ENCODE measurements around the gene BATF2.

Gene BATF2

GRCh38 chr11:64954201-64954600 is 42.6 kb downstream of the BATF2 start:
- H3K4me1 ChIP-seq (ENCODE audit: control insufficient read depth, low read depth, low read length), result no peaks in the 10 kb centered on the region
- H3K9ac ChIP-seq (ENCODE audit: low read length), result no peak overlapping the region
- H3K27me3 ChIP-seq (ENCODE audit: control insufficient read depth, insufficient read depth, low read length), result no peaks in the 10 kb centered on the region
- H3K9me3 ChIP-seq (ENCODE audit: control insufficient read depth, low read depth, low read length), result no peaks in the 10 kb centered on the region
- H3K36me3 ChIP-seq (ENCODE audit: control insufficient read depth, low read depth, low read length), result no peaks in the 10 kb centered on the region
- H3K4me3 ChIP-seq (ENCODE audit: low read length), result no peak overlapping the region
- no peak overlapping the region for H3K27ac ChIP-seq (ENCODE audit: low read length)

- no peaks in the 10 kb centered on the region for H3K4me1 ChIP-seq (ENCODE audit: control insufficient read depth, low read depth, low read length)
- no peak overlapping the region for H3K27ac ChIP-seq (ENCODE audit: low read length)
- H3K4me3 ChIP-seq (ENCODE audit: low read length), result no peak overlapping the region
- H3K36me3 ChIP-seq (ENCODE audit: control insufficient read depth, low read depth, low read length), result no peaks in the 10 kb centered on the region
- H3K9me3 ChIP-seq (ENCODE audit: control insufficient read depth, low read depth, low read length), result no peaks in the 10 kb centered on the region
- no peaks in the 10 kb centered on the region for H3K27me3 ChIP-seq (ENCODE audit: control insufficient read depth, insufficient read depth, low read length)
- H3K9ac ChIP-seq (ENCODE audit: low read length), result no peak overlapping the region
Measured at GRCh38 chr11:64951529-64951928, 45.2 kb downstream of the BATF2 start.

GRCh38 chr11:64947208-64947814 is 49.5 kb downstream of the BATF2 start:
- H3K36me3 ChIP-seq (ENCODE audit: control insufficient read depth, low read depth, low read length), result no peaks in the 10 kb centered on the region
- H3K27me3 ChIP-seq (ENCODE audit: control insufficient read depth, insufficient read depth, low read length), result no peaks in the 10 kb centered on the region
- no peaks in the 10 kb centered on the region for H3K4me1 ChIP-seq (ENCODE audit: control insufficient read depth, low read depth, low read length)
- no peak overlapping the region for H3K27ac ChIP-seq (ENCODE audit: low read length)
- H3K9ac ChIP-seq (ENCODE audit: low read length), result no peak overlapping the region
- H3K9me3 ChIP-seq (ENCODE audit: control insufficient read depth, low read depth, low read length), result no peaks in the 10 kb centered on the region
- H3K4me3 ChIP-seq (ENCODE audit: low read length), result no peak overlapping the region

All from iPS-18a (cell line).